Esophagus muscularis mucosa (tissue), 4 donors: ENCODE results near the gene ZSCAN12.

Source experiments
- CTCF ChIP-seq, 3 experiments: fragments of 200-600 bp in 2 of 3; fragments of 450-650 bp in 1 of 3; sonication (generic) in 2 of 3; IDR thresholded peaks; one replicate each; pipeline ENCODE4 v1.5.1; 2017 to 2019; ENCODE audit warnings: antibody characterized with exemption in 3 of 3, mild to moderate bottlenecking in 2 of 3, moderate library complexity in 1 of 3
- EP300 ChIP-seq: sonication (generic); formaldehyde crosslinking; IDR thresholded peaks from one replicate; pipeline ENCODE4 v1.6.1; 2017; ENCODE audit warnings: antibody characterized with exemption
- POLR2A ChIP-seq: fragments of 450-650 bp; IDR thresholded peaks from one replicate; pipeline ENCODE4 v1.6.1; 2017; ENCODE audit warnings: antibody characterized with exemption, moderate library complexity, mild to moderate bottlenecking, low read depth
- POLR2AphosphoS5 ChIP-seq, 2 donors: sonication (generic); formaldehyde crosslinking; IDR thresholded peaks; one replicate each; pipeline ENCODE4 v1.6.1; 2017; ENCODE audit warnings: antibody characterized with exemption in 2 of 2

GRCh38 chr6:28351087-28351486 is 48.5 kb downstream of the ZSCAN12 start:
- TF ChIP-seq CTCF (IDR thresholded peaks at IDR 0.05) (no peak), POLR2A (no peak), EP300 (no peak), POLR2AphosphoS5 (IDR thresholded peaks at IDR 0.05) (no peak)
